Measurements from ENCODE around the gene GNG5.
"Not testable (repeated sequence)": the region's sequence is repeated elsewhere in the genome, so short reads cannot be mapped to it uniquely, and the experiment has no call there.

GNG5 gene

DNA sequence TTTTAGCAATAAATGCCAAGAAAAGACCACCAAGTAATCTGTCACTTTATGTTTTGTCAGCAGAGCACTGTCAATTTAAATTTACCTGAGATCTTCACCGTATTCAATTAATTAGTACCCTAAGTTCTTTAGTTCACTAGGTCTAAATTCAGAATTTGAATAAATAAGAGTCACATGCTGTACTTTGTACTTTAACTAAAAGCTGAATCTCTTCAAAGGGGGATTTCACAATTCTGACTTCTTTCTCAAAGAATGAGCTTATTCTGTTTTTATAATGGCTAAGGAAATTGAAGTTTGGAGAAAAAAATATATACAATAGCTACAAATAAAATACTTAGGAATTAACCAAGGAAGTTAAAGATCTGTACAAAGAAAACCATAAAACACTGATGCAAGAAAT is 2.1 kb upstream of the GNG5 start:
- Histone ChIP-seq H3K4me3 (no peak overlapping the region), H3K36me3 (no peaks in the 10 kb centered on the region), H3K4me1 (peaks cover 0 to 12% (median 11%) of the 10 kb centered on the region in 4 donors), H3K27ac (no peak overlapping the region), H3K27me3 (no peaks in the 10 kb centered on the region), H3K9me3 (no peaks in the 10 kb centered on the region)
- TF ChIP-seq, protein P1, sequence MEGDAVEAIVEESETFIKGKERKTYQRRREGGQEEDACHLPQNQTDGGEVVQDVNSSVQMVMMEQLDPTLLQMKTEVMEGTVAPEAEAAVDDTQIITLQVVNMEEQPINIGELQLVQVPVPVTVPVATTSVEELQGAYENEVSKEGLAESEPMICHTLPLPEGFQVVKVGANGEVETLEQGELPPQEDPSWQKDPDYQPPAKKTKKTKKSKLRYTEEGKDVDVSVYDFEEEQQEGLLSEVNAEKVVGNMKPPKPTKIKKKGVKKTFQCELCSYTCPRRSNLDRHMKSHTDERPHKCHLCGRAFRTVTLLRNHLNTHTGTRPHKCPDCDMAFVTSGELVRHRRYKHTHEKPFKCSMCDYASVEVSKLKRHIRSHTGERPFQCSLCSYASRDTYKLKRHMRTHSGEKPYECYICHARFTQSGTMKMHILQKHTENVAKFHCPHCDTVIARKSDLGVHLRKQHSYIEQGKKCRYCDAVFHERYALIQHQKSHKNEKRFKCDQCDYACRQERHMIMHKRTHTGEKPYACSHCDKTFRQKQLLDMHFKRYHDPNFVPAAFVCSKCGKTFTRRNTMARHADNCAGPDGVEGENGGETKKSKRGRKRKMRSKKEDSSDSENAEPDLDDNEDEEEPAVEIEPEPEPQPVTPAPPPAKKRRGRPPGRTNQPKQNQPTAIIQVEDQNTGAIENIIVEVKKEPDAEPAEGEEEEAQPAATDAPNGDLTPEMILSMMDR (IDR thresholded peaks at IDR 0.05), result no peak
- intact Hi-C loops (cut with DNase I; ENCODE audit: low total_unique reads), result loop anchor here (5.0 to 10.0 kb wide), 3 partner anchors 64 to 186 kb away; partner anchors contain the start of genes CTBS and SSX2IP
- no peak for DNase-seq

DNA sequence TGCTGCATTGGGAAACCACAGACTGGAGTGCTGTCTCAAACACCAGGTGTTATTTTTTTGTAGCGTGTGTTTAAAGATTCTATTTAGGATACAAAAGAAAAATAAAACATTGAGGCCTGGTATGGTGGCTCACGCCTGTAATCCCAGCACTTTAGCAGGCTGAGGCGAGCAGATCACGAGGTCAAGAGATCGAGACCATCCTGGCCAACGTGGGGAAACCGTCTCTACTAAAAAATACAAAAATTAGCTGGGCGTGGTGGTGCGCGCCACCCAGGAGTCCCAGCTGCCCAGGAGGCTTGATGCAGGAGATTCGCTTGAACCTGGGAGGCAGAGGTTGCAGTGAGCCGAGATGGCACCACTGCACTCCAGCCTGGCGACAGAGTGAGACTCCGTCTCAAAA is 1.5 kb upstream of the GNG5 start:
- H3K9me3 ChIP-seq, H3K4me3 ChIP-seq, H3K27me3 ChIP-seq, H3K36me3 ChIP-seq, DNase-seq, H3K27ac ChIP-seq: not testable (repeated sequence)
- intact Hi-C loops (cut with DNase I; ENCODE audit: low total_unique reads), result loop anchor here (5.0 to 10.0 kb wide), 3 partner anchors 64 to 187 kb away; partner anchors contain the start of genes CTBS and SSX2IP
- H3K4me1 ChIP-seq, result peaks cover 0 to 18% (median 15%) of the 10 kb centered on the region in 4 donors

DNA sequence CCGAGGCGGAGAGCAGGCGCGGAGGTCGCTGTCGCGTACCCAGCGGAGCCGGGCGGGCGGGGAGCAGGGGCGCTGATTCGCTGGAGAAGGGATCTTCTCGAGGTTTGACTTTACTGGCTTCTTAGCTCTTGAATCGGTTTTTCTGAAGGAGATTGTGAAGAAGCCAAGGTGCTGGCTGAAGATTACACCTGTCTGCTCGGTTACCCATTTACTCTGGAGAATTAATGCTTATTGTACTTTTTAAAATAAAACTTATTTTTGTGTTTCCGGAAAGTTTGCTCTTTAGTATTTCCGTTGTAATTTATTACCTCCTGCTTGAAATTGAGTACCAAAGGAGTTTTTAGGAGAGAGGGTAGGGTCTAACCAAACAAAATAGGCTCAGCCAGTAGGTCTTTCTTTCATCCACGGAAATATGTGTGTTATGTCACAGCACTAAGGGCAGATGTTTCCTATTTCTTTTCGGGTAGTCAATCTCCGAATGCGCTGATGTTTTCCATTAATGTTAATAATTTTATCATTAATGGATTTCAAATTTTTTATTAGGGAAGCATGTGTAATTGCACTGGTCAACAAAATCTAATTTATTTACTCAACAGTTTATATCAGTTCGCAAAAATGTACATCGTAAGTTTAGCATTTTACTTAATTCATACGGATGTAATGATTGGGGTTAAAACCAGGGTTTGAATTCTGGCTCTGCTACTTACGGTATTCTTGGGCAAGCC is 510 bp upstream of the GNG5 start:
- Histone ChIP-seq H3K36me3 (no peaks in the 10 kb centered on the region), H3K4me1 (peaks cover 0 to 28% (median 19%) of the 10 kb centered on the region in 4 donors), H3K27me3 (no peaks in the 10 kb centered on the region), H3K27ac (peak overlapping the region; percentile 86 to 97), H3K4me3 (peak overlapping the region; percentile 61 to 76), H3K9me3 (no peaks in the 10 kb centered on the region)
- DNase-seq, result no peak
- intact Hi-C loops (cut with DNase I; ENCODE audit: low total_unique reads), result loop anchor here (5.0 to 10.0 kb wide), 3 partner anchors 65 to 188 kb away; partner anchors contain the start of genes CTBS and SSX2IP
- TF ChIP-seq, protein P1 (IDR thresholded peaks at IDR 0.05), result no peak

DNA sequence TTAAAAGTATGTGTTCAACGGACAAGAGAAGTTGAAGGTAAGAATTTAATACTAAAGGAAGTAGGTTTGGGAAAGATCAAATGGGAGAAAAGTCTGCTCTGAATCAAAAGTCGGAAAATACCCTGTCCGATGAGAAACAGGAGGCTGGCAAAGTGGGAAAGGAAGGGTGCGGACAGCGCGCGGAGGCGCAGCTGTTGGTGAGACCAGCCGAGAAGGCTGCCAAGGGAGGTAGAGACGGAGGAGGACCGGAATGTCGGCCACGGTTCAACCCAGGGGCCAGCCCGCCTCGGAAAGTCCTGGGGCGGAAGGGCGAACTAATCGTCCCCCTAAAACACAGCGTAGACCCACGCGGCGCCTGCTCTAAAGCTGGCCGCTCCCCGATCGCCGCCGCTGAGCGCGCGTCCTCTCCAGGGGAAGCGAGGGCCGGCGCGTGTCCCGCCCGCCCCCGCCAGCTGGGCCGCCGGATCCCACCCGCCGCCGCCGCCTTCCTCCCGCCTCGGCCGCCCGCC is 834 bp downstream of the GNG5 start:
- peak; percentile 52 to 80 for DNase-seq
- H3K27me3 ChIP-seq, result no peaks in the 10 kb centered on the region
- H3K9me3 ChIP-seq, result no peaks in the 10 kb centered on the region
- H3K27ac ChIP-seq, result peak overlapping the region; percentile 86 to 97
- no peaks in the 10 kb centered on the region for H3K36me3 ChIP-seq
- intact Hi-C loops (cut with DNase I; ENCODE audit: low total_unique reads), result loop anchor here (5.0 to 10.0 kb wide), 3 partner anchors 67 to 189 kb away; partner anchors contain the start of genes CTBS and SSX2IP
- H3K4me1 ChIP-seq, result peaks cover 0 to 41% (median 23%) of the 10 kb centered on the region in 4 donors
- H3K4me3 ChIP-seq, result peak overlapping the region; percentile 61 to 76
- TF ChIP-seq, protein P1 (IDR thresholded peaks at IDR 0.05), result no peak

DNA sequence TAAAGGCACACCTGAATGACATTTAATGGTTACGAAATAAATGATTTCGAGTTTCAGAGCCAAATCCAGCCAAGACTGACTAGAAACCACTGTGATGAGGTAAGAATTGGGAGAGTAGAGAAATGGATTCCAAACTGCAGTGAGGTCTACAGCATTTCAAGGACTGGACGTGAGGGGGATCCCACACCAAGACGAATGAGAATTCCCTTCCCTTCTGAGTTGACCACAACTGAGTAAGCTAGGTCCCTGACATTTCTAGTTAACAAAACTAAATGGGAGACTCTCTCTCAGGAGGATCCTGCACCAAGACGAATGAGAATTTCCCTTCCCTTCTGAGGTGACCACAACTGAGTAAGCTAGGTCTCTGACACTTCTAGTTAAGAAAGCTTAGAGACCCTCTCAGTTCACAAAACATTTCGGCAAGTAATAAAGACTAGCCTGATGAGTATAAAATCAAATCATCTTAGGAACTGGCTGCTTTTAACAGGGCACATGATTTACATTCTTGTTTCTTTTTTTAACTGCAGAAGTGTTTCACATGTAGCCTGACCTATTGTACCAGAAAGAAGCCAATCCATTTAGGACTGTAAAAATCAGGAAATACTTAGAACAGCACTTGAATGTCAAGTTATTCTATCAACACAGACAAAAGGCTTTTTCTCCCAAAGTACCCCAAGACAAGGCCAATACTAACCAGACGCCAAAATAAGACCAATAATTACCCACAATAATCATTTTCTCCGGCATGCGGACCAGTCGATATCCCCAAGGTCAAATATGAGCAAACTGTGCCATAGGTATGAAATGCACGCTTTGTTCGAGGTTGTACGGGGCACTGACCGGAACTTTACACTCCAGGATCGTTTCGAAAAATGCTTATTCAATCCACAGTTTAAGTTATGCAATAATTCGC is 1.5 kb downstream of the GNG5 start:
- Histone ChIP-seq H3K4me1 (peaks cover 0 to 46% (median 23%) of the 10 kb centered on the region in 4 donors), H3K9me3 (no peaks in the 10 kb centered on the region), H3K27me3 (no peaks in the 10 kb centered on the region), H3K36me3 (peaks cover 0 to 4% (median 3%) of the 10 kb centered on the region in 3 donors), H3K4me3 (peak overlapping the region; percentile 61 to 76), H3K27ac (peak overlapping the region; percentile 86 to 97)
- intact Hi-C loops (cut with DNase I; ENCODE audit: low total_unique reads), result loop anchor here (5.0 to 10.0 kb wide), 3 partner anchors 67 to 190 kb away; partner anchors contain the start of genes CTBS and SSX2IP
- no peak for DNase-seq
- TF ChIP-seq, protein P1 (IDR thresholded peaks at IDR 0.05), result no peak

Measured in tibial artery (tissue), 4 donors.